Stomach (tissue), 4 donors: Measurements from ENCODE around the gene BCL2L15.

Source experiments
- CTCF ChIP-seq, 7 experiments: fragments of 450-650 bp in 4 of 7; fragments of 200-600 bp in 3 of 7; sonication (generic) in 3 of 7; IDR thresholded peaks; one replicate each; pipeline ENCODE4 v1.5.1; 2016 to 2019; ENCODE audit warnings: antibody characterized with exemption in 7 of 7, control low read depth in 2 of 7, mild to moderate bottlenecking in 1 of 7
- EP300 ChIP-seq: sonication (generic); formaldehyde crosslinking; IDR thresholded peaks from one replicate; pipeline ENCODE4 v1.6.1; 2017; ENCODE audit warnings: antibody characterized with exemption
- POLR2A ChIP-seq, 4 donors: fragments of 450-650 bp; IDR thresholded peaks; one replicate each; pipeline ENCODE4 v1.6.1; 2016; ENCODE audit warnings: antibody characterized with exemption in 4 of 4, control low read depth in 2 of 4, mild to moderate bottlenecking in 1 of 4, moderate library complexity in 1 of 4
- POLR2AphosphoS5 ChIP-seq, 3 donors: sonication (generic); formaldehyde crosslinking; IDR thresholded peaks; one replicate each; pipeline ENCODE4 v1.6.1; 2016; ENCODE audit warnings: antibody characterized with exemption in 3 of 3

GRCh38 chr1:113895961-113896360 is 8.6 kb upstream of the BCL2L15 start:
- TF ChIP-seq CTCF (IDR thresholded peaks at IDR 0.05) (no peak), EP300 (no peak), POLR2A (IDR thresholded peaks at IDR 0.05) (no peak), POLR2AphosphoS5 (IDR thresholded peaks at IDR 0.05) (no peak)
